ENCODE results near the gene RPRD1B. TPM values are rescaled to one million over a fixed set of nuclear protein-coding genes. Genes with fewer than 3 reads are reported as not detected.
"Not testable (repeated sequence)": the region's sequence is repeated elsewhere in the genome, so short reads cannot be mapped to it uniquely, and the experiment has no call there.

Gene RPRD1B
- polyA plus RNA-seq, 1 donor = 25.3 TPM

DNA sequence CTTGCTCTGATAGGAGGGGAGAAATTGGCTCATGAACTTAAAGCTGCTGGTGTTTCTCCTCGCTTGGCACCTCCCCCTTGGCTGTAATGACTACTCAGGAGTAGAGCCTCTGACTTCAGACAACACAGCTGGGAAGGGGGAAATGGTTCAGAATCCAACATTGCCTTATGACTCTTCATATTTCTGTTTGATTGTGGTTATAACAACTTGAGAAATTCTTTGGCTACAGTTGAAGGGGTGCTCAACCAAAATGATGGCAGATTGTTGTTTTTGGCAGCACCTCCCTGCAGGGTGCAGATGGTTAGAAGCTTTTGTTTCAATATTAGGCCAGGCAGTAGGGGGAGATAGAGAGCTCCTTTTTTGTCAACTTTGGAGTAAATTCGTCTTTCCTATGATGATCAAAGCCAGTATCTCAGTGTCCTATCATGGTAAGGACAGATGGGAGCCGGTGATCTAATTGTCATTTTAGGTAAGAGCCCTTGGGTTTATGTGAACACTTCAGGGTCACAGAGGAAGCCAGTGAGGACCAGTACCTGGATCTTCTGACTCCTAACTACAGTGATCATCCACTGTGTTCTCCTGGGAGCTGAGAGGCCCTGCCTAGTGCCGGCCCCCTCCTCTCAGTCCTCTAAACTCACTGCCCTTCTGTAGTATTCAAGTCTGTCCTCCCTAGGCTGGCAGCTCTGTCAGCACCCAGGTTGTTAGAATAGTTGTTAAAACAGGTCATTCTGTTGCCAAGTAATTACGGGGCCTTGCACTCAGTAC is 39.9 kb downstream of the RPRD1B start:
- DNase-seq (ENCODE audit: low read depth) = peak; percentile 44

DNA sequence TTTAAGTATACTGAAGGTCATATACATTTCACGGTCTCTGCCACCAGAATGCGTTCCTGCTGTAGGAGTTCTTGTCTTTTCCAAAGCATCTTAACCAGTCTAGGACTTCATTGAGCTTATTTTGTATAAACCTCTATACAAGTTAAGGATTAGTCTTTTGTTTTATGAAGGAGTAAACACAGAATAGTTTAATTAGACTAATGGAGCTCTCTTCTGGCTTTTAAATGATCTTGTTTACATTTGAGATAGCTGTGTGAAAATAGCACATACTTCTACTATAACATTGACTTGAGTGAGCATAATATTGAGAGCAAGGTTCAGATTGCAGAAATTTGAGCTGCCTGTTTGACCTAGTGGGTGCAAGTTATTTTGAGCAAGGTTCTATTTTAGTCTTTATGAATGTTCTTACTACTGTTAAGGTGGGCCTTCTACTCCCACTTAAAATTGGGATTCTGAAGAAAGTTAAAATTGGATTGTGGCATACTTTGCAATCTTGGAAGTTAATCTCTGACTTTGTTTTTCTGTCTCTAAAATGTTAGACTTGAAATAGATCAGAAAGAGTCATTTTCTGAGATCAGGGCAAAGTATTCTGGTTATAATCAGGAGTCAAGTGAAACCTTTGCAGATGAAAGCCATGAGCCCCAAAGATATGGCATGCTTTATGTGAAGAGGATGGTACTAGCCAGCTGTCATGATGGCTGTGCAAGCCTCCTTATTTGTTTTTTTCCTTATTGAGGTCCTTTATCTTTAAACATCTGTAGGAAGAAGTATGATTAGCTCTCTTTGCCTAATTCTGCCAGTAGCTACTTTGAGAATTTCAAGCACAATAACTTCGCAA is 41.8 kb downstream of the RPRD1B start:
- no peak for DNase-seq (ENCODE audit: low read depth)

DNA sequence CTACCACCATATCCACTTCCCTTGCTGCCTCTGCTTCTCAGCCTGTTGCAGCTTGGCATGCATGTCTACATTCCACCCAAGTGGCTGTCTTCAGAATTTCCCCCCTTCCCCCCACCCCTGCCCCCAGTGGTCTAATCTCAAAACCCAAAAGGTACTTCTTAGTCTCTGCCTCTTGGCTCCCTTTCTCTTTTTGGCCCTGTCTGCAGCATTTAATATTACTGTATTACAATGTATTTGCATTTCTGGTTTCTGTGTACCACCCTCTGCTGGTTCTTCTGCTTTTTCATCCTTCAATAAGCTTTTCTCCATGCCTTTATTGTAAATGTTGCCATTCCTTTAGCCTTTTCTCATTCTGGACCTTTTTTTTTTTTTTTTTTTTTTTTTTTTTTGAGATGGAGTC is 43.0 kb downstream of the RPRD1B start:
- DNase-seq (ENCODE audit: low read depth) = no peak

DNA sequence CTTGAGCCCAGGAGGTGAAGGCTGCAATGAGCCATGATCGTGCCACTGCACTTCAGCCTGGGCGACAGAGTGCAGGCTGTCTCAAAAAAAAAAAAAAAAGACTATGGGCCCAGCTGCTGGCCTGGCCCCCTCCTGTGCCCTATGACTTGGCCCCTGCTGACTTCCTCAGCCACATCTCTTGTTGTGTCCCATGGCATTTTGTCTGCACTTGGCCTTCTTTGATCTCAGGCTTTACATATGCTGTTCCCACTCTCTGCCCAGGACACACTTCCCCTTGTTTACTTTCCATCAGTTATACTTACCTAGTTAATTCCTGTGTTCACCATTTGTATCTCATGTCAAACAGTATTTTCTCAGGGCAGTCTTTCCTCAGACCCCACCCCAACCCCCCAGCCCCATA is 44.5 kb downstream of the RPRD1B start:
- DNase-seq (ENCODE audit: low read depth) = no peak

DNA sequence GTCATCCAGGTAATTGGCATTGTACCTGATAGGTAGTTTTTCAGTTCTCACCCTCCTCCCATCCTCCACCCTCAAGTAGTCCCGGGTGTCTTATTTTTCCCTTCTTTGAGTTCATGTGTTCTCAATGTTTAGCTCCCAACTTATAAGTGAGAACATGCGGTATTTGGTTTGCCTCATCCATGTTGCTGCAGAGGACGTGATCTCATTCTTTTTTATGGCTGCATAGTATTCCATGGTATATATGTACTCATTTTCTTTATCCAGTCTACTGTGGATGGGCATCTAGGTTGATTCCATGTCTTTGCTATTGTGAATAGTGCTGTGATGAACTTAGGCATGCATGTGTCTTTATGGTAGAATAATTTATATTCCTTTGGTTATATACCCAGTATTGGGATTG is 45.8 kb downstream of the RPRD1B start:
- DNase-seq (ENCODE audit: low read depth) = no peak

DNA sequence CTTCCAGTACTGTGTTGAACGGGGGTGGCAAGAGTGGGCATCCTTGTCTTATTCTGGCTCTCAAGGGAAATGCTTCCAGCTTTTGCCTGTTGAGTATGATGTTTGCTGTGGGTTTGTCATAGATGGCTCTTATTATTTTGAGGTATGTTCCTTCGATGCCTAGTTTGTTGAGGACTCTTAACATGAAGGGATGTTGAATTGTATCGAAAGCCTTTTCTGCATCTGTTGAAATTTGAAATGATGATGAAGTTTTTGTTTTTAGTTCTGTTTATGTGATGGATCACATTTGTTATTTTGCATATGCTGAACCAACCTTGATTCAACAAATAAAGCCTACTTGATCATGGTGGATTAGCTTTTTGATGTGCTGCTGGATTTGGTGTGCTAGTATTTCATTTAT is 48.0 kb downstream of the RPRD1B start:
- DNase-seq (ENCODE audit: low read depth) = no peak

DNA sequence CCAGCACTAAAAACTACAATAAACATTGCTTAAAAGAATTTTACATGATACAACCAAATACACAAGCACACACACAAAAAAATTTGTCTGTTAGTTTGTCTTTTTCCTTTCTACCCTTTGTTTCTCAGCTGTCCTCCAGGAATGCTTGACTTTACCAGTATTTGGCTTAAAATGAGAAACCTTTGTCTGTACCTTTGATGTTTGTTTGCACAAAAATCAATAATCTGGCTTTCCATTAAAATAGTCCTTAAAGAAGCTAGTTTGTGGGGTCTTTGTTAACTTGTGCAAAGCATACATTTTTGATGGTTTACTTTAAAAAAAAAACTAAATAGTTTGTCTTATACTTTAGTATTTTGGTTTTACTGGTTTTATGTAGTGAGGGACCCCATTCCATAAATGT is 49.3 kb downstream of the RPRD1B start:
- no peak for DNase-seq (ENCODE audit: low read depth)

DNA sequence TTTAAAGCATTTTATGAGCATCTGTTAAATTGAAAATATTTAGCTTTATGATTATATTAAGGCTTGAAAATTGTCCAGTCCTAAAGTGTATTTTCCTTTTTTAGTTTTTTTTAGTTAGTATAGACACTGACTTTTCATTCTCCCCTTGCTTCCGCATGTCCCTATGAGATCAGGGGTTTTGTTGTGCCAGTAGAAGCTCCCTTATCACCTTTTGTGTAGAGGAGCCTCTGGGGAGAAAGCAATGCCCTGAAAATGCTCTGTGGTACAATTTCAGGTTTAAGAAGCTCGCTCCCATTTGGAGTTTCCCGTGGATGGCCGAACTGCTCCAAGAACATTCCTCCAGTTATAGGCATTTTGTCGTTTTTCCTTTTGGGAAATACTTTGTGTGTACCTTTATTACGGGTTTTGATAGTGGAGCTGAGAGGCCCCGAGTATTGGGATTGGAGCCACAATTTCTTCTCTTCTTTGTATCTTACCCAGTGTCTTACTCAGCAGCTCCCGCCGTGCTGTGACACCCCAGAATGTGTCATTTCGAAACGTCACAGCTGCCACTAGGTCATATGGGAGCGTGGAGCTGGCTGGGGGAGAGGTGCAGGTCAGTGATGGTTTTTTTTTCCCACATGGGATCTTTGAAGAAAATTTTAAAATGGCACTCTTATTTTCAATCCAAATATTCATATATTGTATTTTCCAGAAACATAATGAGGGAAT is 49.9 kb downstream of the RPRD1B start:
- DNase-seq (ENCODE audit: low read depth) = no peak

DNA sequence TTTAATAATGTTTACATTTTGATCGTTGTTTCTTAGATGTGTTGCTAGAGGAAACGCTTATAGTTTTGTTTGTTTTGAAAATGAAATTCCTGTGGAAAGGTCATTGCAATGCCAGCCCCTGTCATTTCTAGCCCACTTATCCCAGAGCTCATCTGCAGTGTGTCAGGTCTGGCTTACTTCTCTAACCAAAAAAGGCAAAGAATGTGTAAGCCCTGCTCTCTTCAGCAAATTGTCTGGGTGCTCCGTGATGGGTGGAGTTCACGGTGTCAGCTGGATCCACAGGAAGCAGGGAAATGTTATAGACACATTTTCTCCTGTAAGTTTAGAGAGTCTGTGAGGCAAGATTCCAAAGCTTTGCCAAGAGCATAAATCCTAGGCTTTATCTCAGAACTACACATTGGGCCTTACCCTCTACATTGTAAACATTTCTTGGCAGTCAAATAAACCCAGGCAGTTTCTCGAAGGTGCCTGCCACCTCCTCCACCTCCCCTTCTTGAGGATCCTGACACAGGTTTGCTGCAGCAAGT is 50.9 kb downstream of the RPRD1B start:
- no peak for DNase-seq (ENCODE audit: low read depth)

DNA sequence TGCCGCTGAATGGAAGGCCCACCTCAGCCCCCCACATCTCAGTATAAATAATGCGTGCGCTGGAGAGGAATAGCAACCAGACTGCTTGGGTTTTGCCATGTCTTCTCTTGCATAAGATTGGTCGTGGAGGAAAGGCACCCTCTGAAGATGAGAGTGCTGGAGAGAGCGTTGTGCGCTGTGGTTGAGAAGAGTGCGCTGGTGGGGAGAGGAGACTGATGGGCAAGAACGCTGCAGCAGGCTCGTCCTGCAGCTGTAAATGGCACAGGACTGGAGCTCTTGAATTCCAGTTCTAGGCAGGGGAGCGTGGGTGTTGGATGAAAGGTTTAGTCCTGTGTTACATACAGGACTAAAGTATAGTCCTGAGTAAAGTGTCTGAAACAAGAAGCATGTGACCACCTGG is 51.5 kb downstream of the RPRD1B start:
- no peak for DNase-seq (ENCODE audit: low read depth)

DNA sequence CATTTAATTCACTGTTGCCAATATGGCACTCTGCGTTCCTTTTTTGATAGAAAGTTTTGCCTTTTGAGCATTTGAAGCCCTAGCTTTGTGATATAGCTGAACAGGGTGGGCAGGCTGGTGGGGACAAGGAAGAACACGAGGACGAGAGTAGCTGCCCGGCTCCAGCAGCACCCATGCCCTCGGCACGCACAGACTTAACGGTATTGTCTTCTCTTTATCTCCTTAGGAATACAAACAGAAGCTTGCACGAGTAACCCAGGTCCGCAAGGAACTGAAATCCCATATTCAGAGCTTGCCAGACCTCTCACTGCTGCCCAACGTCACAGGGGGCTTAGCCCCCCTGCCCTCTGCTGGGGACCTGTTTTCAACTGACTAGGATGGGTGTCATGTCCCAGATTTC is 56.0 kb downstream of the RPRD1B start:
- DNase-seq (ENCODE audit: low read depth) = no peak

DNA sequence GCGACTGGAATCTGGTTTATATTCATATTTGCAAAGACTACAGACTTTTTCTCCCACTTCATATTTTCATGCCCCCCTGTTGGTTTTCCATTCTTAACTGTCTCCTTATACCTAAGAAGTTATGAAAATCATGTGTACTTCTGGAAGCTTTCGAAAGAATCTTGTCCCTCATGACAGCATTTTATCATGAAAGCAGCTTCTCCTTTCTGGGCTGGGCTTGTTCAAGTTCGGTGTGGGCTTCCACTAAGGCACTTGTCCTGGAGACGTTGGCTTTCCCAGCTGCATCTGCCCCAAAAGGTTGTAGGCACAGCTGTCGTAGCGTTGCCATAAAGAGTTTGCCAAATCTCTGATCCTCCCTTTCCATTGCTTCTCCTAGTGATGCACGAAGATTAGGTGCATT is 56.5 kb downstream of the RPRD1B start:
- no peak for DNase-seq (ENCODE audit: low read depth)

DNA sequence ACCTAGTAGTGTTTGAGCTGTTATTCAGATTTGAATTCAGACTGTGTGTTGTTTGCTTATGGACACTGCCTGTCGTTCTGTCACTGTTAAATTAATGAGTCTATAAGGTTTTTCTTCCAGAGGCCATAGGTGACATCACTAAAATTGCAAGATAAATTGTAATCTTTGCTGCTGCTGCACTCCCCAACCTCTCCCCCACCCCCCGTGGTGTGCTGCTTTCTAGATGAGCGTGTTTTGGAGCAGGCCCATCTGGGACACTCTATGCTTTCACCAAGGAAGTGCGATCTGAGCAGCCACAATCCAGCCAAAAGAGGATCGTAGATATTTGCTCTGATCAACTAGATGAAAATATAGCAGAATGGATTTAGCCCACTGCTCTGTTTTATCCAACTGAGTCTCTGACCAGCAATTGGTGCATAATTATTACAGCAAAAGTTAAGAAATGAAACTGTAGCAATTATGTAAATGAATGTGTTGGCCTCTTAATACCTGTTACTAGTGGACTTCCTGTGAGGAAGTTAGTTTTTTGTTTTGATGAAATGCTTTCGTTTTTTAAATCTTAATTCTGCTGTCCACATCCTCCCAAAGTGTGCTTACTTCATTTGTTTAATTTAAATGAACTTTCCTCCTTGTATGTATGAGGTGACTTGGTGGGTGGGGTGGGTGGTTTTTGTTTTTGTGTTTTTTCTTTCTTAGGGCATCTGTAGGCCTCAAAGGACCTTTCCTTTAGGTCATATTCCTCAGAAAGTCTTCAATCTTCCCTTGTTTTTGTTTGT is 58.1 kb downstream of the RPRD1B start:
- DNase-seq (ENCODE audit: low read depth) = no peak

DNA sequence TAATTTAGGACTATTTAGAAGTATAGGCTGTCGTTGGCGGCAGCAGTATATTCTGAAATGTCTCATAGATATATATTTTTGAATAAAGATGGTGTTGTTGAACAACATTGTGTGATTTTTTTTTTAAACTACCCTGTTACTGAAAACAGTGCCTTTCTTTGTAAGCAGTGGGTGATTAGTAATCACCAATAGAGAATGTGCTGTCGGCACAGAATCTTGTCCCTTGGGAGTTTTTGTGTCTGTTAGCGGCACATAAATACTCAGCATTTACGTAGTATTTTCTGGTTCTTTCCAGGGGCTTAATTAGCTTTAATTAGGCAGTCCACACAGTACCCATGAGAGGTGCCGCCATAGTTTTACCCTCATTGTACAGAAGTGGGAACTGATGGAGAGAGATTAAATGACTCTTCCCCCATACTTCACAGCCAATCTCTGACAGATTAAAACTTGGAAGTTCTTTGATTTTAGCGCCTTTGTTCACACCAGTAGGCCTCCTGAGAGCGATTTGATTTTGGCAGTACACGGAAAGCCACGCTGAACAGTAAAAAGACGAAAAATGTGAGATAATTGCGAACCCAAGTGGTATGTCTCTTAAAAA is 58.8 kb downstream of the RPRD1B start:
- no peak for DNase-seq (ENCODE audit: low read depth)

DNA sequence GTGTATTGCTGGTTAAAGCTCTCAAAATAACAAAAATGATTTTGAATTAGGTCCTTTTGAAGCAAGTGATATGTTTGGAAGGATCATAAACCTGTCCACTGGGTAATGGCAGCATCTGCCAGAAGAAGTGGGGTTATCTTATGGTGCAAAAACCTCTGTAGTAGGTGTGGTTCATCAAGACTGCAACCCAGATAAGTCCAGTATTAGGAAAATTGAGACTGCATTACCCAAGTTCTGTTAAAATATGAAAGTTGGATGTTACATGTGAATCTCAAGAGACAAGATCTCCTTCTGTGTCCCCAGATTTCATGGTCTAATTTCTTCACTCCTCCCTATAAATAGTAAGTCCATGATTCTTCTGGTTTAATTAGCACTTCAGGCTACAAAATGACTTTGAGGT is 59.4 kb downstream of the RPRD1B start:
- DNase-seq (ENCODE audit: low read depth) = no peak

DNA sequence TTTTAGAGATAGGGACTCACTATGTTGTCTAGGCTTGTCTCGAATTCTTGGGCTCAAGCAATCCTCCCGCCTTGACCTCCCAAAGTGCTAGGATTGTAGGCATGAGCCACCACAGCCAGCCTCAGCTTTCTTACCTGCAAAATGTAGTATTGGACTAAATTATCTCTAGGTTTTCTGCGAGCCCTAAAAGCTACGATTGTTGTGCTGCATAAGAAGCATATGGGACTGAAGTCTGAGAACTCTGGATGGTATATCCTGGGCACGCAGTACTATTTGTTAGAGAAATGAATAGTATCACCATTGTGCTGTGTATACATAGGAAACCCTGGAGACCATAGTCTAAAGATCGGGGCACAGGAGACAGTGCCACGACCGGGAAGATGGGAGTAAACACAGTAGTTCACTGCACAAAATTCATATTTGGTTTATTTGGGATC is 60.1 kb downstream of the RPRD1B start:
- DNase-seq (ENCODE audit: low read depth) = no peak

DNA sequence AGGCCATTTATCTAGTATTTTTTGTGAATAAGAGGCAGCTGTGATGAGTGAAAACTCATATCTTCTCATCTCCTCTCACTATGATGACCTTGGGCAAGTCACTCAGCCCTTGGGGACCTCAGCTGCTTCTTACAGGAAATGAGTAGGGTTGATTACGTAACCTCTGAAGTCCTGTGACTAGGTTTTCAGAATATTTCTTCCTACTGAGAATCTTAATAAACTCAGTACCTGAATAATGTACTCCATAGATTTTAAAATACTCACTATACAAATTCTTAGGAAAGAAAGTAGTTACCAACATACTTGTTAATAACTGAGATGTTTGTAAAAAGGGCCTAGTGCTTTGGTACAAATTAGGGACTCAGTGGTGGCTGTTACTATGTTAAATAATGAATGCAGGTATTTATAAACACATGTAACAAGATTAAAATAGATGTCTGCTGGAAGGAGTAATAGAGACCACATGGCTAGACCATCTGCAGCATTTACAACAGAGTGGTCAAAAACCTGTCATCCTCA is 60.9 kb downstream of the RPRD1B start:
- peak; percentile 41 for DNase-seq (ENCODE audit: low read depth)

DNA sequence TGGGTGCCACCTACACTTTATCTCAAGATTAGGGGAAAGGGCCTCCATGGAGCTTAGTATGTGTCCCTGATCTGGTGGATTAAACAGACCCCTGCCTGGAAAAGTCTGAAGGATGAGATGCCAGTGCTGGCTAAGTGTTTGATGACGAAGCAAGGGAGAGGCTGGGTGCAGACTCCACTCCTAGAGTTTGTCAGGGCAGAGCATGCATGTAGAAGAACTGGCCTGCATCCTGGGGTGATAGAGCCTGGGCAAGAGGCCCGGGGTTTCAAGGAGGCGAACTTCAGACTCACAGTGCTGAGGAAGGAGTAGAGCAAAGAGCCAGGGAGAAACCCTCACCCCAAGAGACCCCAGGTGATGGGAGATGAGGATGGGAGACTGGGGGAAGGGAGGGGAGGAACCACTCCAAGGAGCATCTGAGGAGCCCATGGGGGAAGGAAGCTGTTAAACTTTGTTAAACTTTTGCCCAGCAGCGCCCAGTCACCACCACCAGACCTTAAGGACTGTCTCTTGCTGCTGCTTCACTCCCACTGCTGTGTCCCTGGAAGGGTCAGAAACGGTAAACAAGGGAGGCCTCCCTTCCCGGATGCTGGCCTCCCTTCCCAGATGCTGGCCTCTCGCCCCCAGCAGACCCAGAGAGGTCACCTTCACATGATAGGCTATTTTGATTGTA is 61.6 kb downstream of the RPRD1B start:
- no peak for DNase-seq (ENCODE audit: low read depth)

DNA sequence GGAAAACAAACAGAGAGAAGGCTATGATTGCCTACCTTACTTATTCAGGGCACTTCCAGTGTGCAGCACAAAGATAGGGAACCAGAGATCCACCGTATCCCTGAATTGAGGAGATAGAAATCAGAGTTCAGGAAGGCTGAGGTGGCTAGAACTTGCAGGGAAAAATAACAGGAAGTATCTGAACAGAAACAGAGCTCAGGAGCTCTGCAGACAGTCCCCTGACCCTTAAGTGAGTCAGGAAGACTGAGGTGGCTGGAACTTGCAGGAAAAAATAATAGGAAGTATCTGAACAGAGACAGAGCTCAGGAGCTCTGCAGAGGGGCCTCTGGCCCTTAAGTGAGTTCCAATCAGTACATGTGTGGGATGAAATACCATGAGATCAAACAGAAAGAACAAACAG is 65.4 kb downstream of the RPRD1B start:
- no peak for DNase-seq (ENCODE audit: low read depth)

DNA sequence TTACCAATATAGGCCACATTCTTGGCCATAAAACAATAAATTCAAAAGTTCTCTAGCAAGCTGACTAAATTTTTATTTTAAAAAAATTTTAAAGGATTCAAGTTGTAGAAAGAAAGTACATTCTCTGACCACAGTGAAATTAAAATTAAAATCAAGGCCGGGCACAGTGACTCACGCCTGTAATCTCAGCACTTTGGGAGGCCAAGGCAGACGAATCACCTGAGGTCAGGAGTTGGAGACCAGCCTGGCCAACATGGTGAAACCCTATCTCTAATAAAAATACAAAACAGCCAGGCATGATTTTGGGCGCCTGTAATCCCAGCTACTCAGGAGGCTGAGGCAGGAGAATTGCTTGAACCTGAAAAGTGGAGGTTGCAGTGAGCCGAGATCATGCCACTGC is 68.7 kb downstream of the RPRD1B start:
- DNase-seq (ENCODE audit: low read depth) = not testable (repeated sequence)
